Upper lobe of right lung (tissue), 1 donor: ENCODE results near the gene GPR18. TPM values are rescaled to one million over a fixed set of nuclear protein-coding genes. Genes with fewer than 3 reads are reported as not detected.
"Not testable (repeated sequence)": the region's sequence is repeated elsewhere in the genome, so short reads cannot be mapped to it uniquely, and the experiment has no call there.

Experiments
- ATAC-seq: fragments of 200-7000 bp; cut with Tn5 transposase; one replicate; pipeline ENCODE4 v1.9.1; 2020; ENCODE audit warnings: mild to moderate bottlenecking, moderate library complexity
- DNase-seq: peaks from one replicate; pipeline ENCODE4 v3.0.0-alpha.2; 2020
- H3K27ac ChIP-seq: fragments of 200-600 bp; one replicate; pipeline ENCODE4 v1.8.0; 2022
- H3K27me3 ChIP-seq: fragments of 200-600 bp; one replicate; pipeline ENCODE4 v1.8.0; 2022; ENCODE audit warnings: mild to moderate bottlenecking
- H3K36me3 ChIP-seq: fragments of 200-600 bp; one replicate; pipeline ENCODE4 v1.8.0; 2022
- H3K4me1 ChIP-seq: fragments of 200-600 bp; one replicate; pipeline ENCODE4 v1.8.0; 2022
- H3K4me3 ChIP-seq: fragments of 200-600 bp; one replicate; pipeline ENCODE4 v1.8.0; 2022; ENCODE audit warnings: mild to moderate bottlenecking
- H3K9me3 ChIP-seq: fragments of 200-600 bp; one replicate; pipeline ENCODE4 v1.8.0; 2022
- intact Hi-C: fragments of 100-400 bp; cut with DNase I; formaldehyde crosslinking; loops from one replicate; pipeline ENCODE4 v1.11.0; 2022
- total RNA-seq: library from RNA; stranded (reverse); fragmentation: NEBNext Ultra II Directional; extraction: Animal tissue kit (Norgen Biotek cat#: 25700); gene quantifications from one replicate; pipeline ENCODE4 v1.2.1, GENCODE V29; 2021
- TF ChIP-seq, protein P1 (sequence below): fragments of 200-600 bp; IDR thresholded peaks from one replicate; pipeline ENCODE4 v1.8.0; 2022; ENCODE audit warnings: antibody characterized with exemption
- donor health status: DM: no; HTN: yes; CAD: no; lungs with severe emphysema.

The GPR18 gene
- total RNA-seq, 1 donor from 2014 or later, result 0.58 TPM

DNA sequence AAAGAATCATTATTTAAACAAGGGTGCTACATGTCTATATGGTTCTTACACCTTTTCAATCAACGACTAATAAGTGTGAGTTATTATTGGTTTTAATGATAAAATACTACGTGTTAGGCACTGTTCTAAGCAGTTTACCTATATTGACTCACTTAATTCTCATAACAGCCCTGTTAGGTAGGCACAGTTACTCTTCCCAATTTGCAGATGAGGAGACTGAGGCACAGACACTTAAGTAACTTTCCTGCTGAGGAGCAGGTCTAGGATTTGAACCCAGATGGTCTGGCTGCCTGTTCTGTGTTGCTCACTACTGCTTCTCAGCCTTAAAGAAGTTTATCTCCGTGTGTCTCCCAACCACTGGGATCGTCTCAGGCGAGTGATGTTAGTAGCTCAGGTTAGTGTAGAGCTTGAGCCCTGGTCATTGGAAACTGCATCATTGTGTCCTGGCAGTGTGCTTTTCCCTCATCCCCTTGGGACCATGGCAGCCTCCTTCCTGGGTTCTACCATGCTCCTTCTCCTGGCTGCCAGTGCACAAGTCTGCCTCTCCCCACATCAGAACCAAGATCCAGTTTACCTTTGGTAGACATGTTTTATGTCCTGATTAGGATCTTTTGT lies 46.7 kb downstream of the GPR18 start:
- Histone ChIP-seq H3K4me3 (no peak overlapping the region), H3K27ac (no peak overlapping the region), H3K4me1 (no peaks in the 10 kb centered on the region), H3K36me3 (no peaks in the 10 kb centered on the region), H3K27me3 (no peaks in the 10 kb centered on the region), H3K9me3 (no peaks in the 10 kb centered on the region)
- no peak for ATAC-seq
- no peak for DNase-seq
- intact Hi-C loops, result no loop called here
- TF ChIP-seq, protein P1, sequence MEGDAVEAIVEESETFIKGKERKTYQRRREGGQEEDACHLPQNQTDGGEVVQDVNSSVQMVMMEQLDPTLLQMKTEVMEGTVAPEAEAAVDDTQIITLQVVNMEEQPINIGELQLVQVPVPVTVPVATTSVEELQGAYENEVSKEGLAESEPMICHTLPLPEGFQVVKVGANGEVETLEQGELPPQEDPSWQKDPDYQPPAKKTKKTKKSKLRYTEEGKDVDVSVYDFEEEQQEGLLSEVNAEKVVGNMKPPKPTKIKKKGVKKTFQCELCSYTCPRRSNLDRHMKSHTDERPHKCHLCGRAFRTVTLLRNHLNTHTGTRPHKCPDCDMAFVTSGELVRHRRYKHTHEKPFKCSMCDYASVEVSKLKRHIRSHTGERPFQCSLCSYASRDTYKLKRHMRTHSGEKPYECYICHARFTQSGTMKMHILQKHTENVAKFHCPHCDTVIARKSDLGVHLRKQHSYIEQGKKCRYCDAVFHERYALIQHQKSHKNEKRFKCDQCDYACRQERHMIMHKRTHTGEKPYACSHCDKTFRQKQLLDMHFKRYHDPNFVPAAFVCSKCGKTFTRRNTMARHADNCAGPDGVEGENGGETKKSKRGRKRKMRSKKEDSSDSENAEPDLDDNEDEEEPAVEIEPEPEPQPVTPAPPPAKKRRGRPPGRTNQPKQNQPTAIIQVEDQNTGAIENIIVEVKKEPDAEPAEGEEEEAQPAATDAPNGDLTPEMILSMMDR, result no peak

DNA sequence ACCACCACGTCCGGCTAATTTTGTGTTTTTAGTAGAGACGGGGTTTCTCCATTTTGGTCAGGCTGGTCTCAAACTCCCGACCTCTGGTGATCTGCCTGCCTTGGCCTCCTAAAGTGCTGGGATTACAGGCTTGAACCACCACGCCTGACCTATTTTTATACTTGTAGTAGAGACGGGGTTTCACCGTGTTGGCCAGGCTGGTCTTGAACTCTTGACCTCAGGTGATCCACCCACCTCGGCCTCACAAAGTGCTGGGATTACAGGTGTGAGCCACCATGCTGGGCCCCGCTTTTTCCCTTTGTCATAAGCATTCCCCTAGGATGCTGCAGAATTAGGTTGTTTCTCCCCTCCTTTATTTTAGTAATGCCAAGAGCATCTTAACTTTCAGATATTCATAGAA lies 47.6 kb downstream of the GPR18 start:
- H3K27me3 ChIP-seq, H3K9me3 ChIP-seq, H3K36me3 ChIP-seq, DNase-seq, H3K4me1 ChIP-seq, intact Hi-C loops, H3K4me3 ChIP-seq, ATAC-seq, H3K27ac ChIP-seq: not testable (repeated sequence)

DNA sequence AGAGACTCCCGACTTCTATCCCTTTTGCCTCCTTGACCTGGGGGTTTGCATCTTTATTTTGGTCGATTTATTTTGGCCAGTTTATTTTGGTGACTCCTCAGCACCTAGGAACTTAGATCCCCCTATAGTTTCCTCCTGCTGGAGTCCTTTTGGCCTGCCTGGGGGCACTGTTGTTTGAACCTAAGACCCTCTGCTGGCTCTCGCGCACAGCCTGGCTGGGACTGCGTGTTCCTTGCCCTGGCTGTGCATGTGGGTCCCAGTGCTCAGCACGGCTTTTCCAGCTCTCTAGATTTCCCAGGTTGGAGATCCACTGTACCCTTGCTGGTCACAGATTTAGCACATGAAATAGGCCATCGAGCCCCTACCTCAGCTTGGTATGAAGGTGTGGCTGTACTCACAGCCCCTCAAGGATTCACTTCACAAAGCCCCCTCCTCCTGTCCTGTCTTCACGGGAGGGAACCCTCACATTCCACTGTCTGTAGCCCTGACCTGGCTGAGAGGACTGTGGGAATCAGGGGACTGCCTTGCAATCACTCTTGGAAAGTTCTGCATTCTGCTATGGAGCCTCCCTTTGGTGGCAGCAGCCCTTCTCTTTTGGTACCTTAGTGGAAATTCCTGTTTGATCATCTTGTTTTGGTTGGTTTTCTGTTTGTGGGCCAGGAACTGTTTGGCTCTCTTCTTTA lies 49.2 kb downstream of the GPR18 start:
- Histone ChIP-seq H3K4me3 (no peak overlapping the region), H3K27ac (no peak overlapping the region), H3K9me3 (no peaks in the 10 kb centered on the region), H3K27me3 (no peaks in the 10 kb centered on the region), H3K4me1 (no peaks in the 10 kb centered on the region), H3K36me3 (no peaks in the 10 kb centered on the region)
- intact Hi-C loops, result no loop called here
- DNase-seq (no peak), ATAC-seq (no peak)
- TF ChIP-seq, protein P1, result no peak

DNA sequence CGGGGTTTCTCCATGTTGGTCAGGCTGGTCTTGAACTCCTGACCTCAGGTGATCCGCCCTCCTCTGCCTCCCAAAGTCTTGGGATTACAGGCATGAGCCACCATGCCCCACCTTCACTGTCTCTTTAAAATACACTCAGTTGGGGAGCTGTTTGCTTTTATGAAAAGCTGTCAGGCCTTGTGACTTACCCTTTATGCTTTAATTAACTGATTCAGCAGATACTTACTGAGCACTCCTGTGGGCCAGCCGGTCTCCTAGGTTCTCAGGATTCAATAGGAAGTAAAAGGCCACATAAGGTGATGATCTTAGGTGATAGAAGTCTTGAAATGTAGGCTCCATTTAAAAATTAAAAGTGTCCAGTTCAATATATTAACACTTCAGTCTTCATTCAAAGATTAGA lies 50.0 kb downstream of the GPR18 start:
- no peak for ATAC-seq
- Histone ChIP-seq H3K36me3 (no peaks in the 10 kb centered on the region), H3K27me3 (no peaks in the 10 kb centered on the region), H3K4me1 (peaks cover 2% of the 10 kb centered on the region), H3K27ac (no peak overlapping the region), H3K9me3 (no peaks in the 10 kb centered on the region), H3K4me3 (no peak overlapping the region)
- intact Hi-C loops, result no loop called here
- DNase-seq, result no peak
- TF ChIP-seq, protein P1, result no peak

DNA sequence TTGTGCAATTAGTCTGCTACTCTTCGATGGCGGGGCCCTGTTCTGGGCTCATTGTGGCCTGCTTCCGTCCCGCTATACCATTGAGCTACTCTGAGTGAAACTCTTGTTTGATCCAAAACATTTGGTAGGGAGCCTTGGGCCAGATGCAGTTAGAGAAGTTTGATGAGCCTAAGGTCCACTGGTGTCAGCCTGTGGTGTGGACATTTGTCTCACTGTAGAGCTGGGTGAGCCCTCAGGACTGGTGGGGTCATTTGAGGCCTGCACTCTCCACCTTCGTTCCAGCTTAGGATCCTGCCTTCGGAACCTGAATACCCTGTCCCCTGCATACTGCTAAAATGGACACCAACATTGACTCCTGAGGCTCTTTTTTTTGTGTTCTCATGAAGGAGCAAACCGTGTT lies 50.7 kb downstream of the GPR18 start:
- Histone ChIP-seq H3K27me3 (no peaks in the 10 kb centered on the region), H3K4me1 (peaks cover 8% of the 10 kb centered on the region), H3K27ac (no peak overlapping the region), H3K9me3 (no peaks in the 10 kb centered on the region), H3K4me3 (no peak overlapping the region), H3K36me3 (no peaks in the 10 kb centered on the region)
- no peak for ATAC-seq
- TF ChIP-seq, protein P1, result no peak
- DNase-seq, result no peak
- intact Hi-C loops, result no loop called here

DNA sequence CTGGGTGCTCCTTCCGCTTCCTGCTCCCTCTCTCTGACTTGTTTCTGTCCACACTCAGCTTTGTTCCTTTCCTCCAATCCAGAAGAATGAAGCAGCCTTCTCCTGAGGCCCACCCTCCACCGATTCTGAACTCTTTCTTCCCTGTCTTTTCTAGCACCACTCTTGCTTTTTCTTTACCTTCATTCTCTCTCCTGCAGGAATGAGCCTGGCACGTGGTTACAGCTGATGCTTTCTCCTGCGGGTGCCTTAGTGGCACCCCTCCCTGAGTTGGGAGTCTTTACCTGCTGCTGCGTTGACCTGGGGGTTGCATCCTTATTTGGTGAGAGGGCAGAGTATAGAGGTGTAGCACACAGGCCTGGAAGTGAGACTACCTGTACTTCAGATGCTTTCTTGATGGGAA lies 51.3 kb downstream of the GPR18 start:
- H3K36me3 ChIP-seq, result no peaks in the 10 kb centered on the region
- no peak overlapping the region for H3K27ac ChIP-seq
- H3K27me3 ChIP-seq, result no peaks in the 10 kb centered on the region
- TF ChIP-seq, protein P1, result no peak
- no peak overlapping the region for H3K4me3 ChIP-seq
- no peaks in the 10 kb centered on the region for H3K9me3 ChIP-seq
- ATAC-seq (no peak), DNase-seq (no peak)
- intact Hi-C loops, result no loop called here
- H3K4me1 ChIP-seq, result peaks cover 15% of the 10 kb centered on the region
